ENCODE data around the gene PLA2G4D. TPM values are rescaled to one million over a fixed set of nuclear protein-coding genes. Genes with fewer than 3 reads are reported as not detected.

The PLA2G4D gene
- total RNA-seq, 1 donor = not detected

DNA sequence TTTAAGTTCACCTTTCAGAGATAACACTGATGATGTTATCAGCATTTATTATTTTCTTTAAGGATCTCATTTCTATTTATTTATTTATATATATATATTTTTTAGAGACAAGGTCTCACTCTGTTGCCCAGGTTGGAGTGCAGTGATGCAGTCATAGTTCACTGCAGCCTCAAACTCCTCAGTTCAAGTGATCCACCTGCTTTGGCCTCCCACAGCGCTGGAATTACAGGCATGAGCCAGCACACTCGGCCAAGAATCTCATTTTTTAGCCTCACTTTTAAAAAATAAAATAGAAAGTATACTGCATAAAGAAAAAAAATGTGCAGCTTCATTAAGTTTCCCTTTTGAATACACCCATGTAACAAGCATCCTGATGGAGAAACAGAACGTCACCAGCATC is 35.6 kb downstream of the PLA2G4D start:
- Histone ChIP-seq H3K4me2 (ENCODE audit: insufficient read depth, low read length) (no peak overlapping the region), H3K4me1 (ENCODE audit: insufficient read depth, low read length) (peaks cover 9% of the 10 kb centered on the region), H3K79me2 (ENCODE audit: insufficient read depth, low read length) (no peaks in the 10 kb centered on the region), H3K36me3 (ENCODE audit: insufficient read depth, low read length) (no peaks in the 10 kb centered on the region), H3K4me3 (ENCODE audit: insufficient read depth, low read length) (no peak overlapping the region), H3K27me3 (ENCODE audit: insufficient read depth, low read length) (peaks cover 40% of the 10 kb centered on the region), H3K27ac (ENCODE audit: low read depth, low read length) (no peak overlapping the region), H2AFZ (ENCODE audit: low read length) (no peak overlapping the region), H4K20me1 (ENCODE audit: insufficient read depth, low read length) (no peaks in the 10 kb centered on the region), H3K9me3 (ENCODE audit: low read depth, low read length) (no peaks in the 10 kb centered on the region)
- TF ChIP-seq, protein P1, sequence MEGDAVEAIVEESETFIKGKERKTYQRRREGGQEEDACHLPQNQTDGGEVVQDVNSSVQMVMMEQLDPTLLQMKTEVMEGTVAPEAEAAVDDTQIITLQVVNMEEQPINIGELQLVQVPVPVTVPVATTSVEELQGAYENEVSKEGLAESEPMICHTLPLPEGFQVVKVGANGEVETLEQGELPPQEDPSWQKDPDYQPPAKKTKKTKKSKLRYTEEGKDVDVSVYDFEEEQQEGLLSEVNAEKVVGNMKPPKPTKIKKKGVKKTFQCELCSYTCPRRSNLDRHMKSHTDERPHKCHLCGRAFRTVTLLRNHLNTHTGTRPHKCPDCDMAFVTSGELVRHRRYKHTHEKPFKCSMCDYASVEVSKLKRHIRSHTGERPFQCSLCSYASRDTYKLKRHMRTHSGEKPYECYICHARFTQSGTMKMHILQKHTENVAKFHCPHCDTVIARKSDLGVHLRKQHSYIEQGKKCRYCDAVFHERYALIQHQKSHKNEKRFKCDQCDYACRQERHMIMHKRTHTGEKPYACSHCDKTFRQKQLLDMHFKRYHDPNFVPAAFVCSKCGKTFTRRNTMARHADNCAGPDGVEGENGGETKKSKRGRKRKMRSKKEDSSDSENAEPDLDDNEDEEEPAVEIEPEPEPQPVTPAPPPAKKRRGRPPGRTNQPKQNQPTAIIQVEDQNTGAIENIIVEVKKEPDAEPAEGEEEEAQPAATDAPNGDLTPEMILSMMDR (IDR thresholded peaks at IDR 0.05; ENCODE audit: extremely low read depth, low read depth, low read length) = no peak
- DNase-seq (ENCODE audit: insufficient read length, low spot score, missing footprints) = no peak

DNA sequence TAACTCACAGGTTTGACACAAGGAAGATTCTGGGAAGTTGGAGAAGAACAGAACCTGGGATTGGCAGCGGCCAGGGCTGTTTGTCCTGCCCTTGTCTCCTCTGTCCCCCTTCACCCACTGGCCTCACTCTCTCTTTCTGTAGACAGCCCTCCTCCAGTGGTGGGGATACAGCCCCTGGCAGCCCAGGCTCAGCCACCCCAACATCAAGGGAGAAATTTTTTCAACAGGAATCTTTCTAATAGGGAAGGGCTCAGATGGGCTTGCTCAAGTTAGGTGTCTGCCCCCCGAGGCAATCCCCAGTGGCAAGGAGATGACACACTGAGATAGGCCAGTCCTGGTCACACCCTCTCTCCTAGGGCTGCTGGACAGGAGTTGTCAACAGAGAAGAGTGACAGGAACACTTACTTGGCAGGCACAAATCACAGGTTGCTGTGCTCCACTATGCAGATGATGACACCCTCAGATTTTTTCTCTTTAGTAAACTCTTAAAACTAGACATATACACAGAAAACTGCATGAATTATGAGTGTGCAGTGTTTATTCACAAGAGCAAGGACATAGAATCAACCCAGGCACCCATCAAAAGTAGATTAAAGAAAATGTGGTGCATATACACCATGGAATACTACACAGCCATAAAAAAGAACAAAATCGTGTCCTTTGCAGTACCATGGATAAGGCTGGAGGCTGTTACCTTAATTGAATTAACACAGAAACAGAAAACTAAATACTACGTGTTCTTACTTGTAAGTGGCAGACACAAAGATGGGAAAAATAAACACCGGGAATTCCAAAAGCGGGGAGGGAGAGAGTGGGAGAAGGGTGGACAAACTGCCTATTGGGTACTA is 36.3 kb downstream of the PLA2G4D start:
- Histone ChIP-seq H4K20me1 (ENCODE audit: insufficient read depth, low read length) (no peaks in the 10 kb centered on the region), H3K4me3 (ENCODE audit: insufficient read depth, low read length) (no peak overlapping the region), H3K36me3 (ENCODE audit: insufficient read depth, low read length) (no peaks in the 10 kb centered on the region), H3K79me2 (ENCODE audit: insufficient read depth, low read length) (no peaks in the 10 kb centered on the region), H3K27ac (ENCODE audit: low read depth, low read length) (no peak overlapping the region), H3K27me3 (ENCODE audit: insufficient read depth, low read length) (peaks cover 48% of the 10 kb centered on the region), H3K4me1 (ENCODE audit: insufficient read depth, low read length) (peaks cover 9% of the 10 kb centered on the region), H3K4me2 (ENCODE audit: insufficient read depth, low read length) (peak overlapping the region; percentile 73), H2AFZ (ENCODE audit: low read length) (no peak overlapping the region), H3K9me3 (ENCODE audit: low read depth, low read length) (no peaks in the 10 kb centered on the region)
- TF ChIP-seq, protein P1 (IDR thresholded peaks at IDR 0.05; ENCODE audit: extremely low read depth, low read depth, low read length) = no peak
- no peak for DNase-seq (ENCODE audit: insufficient read length, low spot score, missing footprints)

DNA sequence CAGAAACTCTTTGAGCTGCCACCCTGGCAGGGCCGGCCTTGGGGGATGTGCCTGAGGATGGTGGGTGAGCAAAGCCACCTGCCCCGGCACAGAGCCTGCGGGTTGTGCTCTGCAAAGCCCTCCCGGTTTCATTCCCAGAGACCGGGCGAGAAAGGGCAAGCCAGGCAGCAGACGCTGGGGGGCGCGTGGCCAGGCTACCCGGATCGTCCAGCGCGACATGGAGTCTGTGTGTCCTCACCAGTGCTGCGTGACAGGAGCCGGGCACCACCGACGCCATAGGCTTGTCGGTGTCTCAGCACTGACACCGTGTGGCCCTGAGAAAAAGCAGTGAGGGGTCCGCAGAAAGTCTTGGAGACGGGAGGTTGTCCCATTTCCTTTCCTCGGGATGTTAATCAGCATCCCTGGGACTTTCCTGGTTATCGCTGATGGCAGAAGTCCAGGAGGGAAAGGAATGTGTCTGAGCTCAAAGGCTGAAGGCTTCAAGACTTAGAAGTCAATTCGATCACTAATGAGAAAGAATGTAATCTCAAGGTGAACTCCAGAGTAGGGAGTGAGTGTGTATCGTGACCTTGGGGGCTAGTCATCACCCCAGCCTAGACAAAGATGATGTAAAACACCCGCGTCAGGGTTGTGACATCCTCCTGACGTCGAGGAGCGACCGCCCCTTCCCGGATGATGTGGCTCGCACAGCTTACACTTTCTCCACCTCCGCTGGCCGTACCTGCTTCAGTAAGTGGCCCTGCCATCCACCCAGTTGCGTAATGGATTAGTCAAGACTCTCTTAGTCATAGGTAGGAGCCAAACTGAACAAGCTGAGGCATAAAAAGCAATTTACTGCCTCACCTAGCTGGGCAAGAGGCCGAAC is 37.2 kb downstream of the PLA2G4D start:
- H3K9me3 ChIP-seq (ENCODE audit: low read depth, low read length) = no peaks in the 10 kb centered on the region
- H3K79me2 ChIP-seq (ENCODE audit: insufficient read depth, low read length) = no peaks in the 10 kb centered on the region
- DNase-seq (ENCODE audit: insufficient read length, low spot score, missing footprints) = peak; percentile 86
- no peaks in the 10 kb centered on the region for H3K36me3 ChIP-seq (ENCODE audit: insufficient read depth, low read length)
- H3K27me3 ChIP-seq (ENCODE audit: insufficient read depth, low read length) = peaks cover 52% of the 10 kb centered on the region
- peak overlapping the region; percentile 73 for H3K4me2 ChIP-seq (ENCODE audit: insufficient read depth, low read length)
- H2AFZ ChIP-seq (ENCODE audit: low read length) = peak overlapping the region; percentile 44
- peak overlapping the region; percentile 44 for H3K4me3 ChIP-seq (ENCODE audit: insufficient read depth, low read length)
- TF ChIP-seq, protein P1 (IDR thresholded peaks at IDR 0.05; ENCODE audit: extremely low read depth, low read depth, low read length) = peak; percentile 56
- H4K20me1 ChIP-seq (ENCODE audit: insufficient read depth, low read length) = no peaks in the 10 kb centered on the region
- no peak overlapping the region for H3K27ac ChIP-seq (ENCODE audit: low read depth, low read length)
- H3K4me1 ChIP-seq (ENCODE audit: insufficient read depth, low read length) = peaks cover 9% of the 10 kb centered on the region

DNA sequence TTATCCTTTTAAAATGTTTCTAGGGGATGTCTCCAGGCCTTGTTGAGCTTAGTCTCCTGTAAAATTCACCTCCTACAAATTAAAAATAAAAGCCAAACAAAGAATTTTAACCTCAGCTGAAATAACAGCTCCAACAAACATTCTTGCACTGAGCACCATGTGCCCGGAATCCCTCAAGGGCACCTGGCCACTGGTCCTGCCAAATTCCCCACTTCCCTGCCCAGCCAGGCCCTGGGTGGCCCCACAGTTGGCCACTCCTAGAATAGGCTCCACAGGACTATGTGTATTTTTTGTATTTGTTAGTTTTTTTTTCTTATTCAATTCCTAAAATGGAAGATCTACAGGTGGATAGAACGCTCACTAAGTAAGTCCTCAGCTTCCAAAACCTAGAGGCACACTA is 40.4 kb downstream of the PLA2G4D start:
- H3K27me3 ChIP-seq (ENCODE audit: insufficient read depth, low read length) = peaks cover 44% of the 10 kb centered on the region
- H3K4me1 ChIP-seq (ENCODE audit: insufficient read depth, low read length) = peaks cover 9% of the 10 kb centered on the region
- no peak overlapping the region for H3K27ac ChIP-seq (ENCODE audit: low read depth, low read length)
- no peak overlapping the region for H3K4me3 ChIP-seq (ENCODE audit: insufficient read depth, low read length)
- H2AFZ ChIP-seq (ENCODE audit: low read length) = no peak overlapping the region
- H3K79me2 ChIP-seq (ENCODE audit: insufficient read depth, low read length) = no peaks in the 10 kb centered on the region
- H3K9me3 ChIP-seq (ENCODE audit: low read depth, low read length) = no peaks in the 10 kb centered on the region
- H3K36me3 ChIP-seq (ENCODE audit: insufficient read depth, low read length) = no peaks in the 10 kb centered on the region
- no peak overlapping the region for H3K4me2 ChIP-seq (ENCODE audit: insufficient read depth, low read length)
- DNase-seq (ENCODE audit: insufficient read length, low spot score, missing footprints) = no peak
- TF ChIP-seq, protein P1 (IDR thresholded peaks at IDR 0.05; ENCODE audit: extremely low read depth, low read depth, low read length) = no peak
- H4K20me1 ChIP-seq (ENCODE audit: insufficient read depth, low read length) = no peaks in the 10 kb centered on the region
